Omental fat pad (tissue), 4 donors: ENCODE measurements around the gene UCK2. TPM values are rescaled to one million over a fixed set of nuclear protein-coding genes. Genes with fewer than 3 reads are reported as not detected.

Experiments
- ATAC-seq: fragments of 150-250 bp; one replicate; pipeline ENCODE4 v1.9.1; 2016; ENCODE audit warnings: mild to moderate bottlenecking, moderate library complexity; ENCODE audit not compliant: low FRiP score
- DNase-seq: peaks from one replicate; pipeline ENCODE4 v3.0.0-alpha.2; 2019; ENCODE audit warnings: low spot score
- total RNA-seq, 4 donors: library from RNA; depleted of rRNA; stranded (reverse); fragments of >200 nt; gene quantifications; one replicate each; pipeline ENCODE4 v1.1.0, GENCODE V29; 2016
- TF ChIP-seq, protein P1 (sequence below), 3 donors: fragments of 450-650 bp; IDR thresholded peaks; one replicate each; pipeline ENCODE4 v1.5.1; 2016 to 2017; ENCODE audit warnings: antibody characterized with exemption in 3 of 3, mild to moderate bottlenecking in 3 of 3, moderate library complexity in 2 of 3

The UCK2 gene
- total RNA-seq, 4 donors from 2014 or later = 19.3 to 93.9 (median 22.3) TPM

DNA sequence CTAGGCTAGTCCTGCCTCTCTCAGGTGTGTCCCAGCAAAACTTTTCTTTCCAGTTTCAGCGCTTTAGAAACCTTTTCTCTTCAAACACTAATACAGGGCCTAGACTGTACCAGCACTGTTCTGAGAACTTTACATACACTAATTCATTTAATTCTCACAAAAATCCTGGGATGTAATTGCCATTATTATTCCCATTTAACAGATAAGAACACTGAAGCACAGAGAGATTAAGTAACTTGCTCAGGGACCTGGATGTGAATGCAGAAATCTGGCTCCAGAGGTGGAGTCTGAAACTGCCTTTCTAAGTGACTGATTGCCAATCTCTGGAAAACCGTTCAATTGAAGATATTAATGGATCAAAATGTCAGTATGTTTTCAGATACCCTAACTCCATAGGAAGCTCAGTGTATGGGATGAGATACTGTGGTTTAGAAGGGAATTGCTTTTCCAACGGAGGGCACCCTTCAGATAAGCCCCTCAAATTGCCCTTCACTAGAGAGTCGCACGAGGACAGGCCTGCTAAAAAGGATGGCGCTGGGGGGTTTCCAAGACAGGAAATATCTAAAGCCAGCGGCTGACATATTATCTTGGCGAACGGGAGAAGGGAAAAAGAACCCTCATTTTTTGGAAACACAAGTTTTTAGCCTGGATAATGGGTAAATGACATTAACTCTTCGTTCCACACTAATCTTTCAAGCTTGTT lies 698 bp upstream of the UCK2 start:
- TF ChIP-seq, protein P1, sequence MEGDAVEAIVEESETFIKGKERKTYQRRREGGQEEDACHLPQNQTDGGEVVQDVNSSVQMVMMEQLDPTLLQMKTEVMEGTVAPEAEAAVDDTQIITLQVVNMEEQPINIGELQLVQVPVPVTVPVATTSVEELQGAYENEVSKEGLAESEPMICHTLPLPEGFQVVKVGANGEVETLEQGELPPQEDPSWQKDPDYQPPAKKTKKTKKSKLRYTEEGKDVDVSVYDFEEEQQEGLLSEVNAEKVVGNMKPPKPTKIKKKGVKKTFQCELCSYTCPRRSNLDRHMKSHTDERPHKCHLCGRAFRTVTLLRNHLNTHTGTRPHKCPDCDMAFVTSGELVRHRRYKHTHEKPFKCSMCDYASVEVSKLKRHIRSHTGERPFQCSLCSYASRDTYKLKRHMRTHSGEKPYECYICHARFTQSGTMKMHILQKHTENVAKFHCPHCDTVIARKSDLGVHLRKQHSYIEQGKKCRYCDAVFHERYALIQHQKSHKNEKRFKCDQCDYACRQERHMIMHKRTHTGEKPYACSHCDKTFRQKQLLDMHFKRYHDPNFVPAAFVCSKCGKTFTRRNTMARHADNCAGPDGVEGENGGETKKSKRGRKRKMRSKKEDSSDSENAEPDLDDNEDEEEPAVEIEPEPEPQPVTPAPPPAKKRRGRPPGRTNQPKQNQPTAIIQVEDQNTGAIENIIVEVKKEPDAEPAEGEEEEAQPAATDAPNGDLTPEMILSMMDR (IDR thresholded peaks at IDR 0.05) = no peak
- ATAC-seq = no peak
- DNase-seq = no peak

DNA sequence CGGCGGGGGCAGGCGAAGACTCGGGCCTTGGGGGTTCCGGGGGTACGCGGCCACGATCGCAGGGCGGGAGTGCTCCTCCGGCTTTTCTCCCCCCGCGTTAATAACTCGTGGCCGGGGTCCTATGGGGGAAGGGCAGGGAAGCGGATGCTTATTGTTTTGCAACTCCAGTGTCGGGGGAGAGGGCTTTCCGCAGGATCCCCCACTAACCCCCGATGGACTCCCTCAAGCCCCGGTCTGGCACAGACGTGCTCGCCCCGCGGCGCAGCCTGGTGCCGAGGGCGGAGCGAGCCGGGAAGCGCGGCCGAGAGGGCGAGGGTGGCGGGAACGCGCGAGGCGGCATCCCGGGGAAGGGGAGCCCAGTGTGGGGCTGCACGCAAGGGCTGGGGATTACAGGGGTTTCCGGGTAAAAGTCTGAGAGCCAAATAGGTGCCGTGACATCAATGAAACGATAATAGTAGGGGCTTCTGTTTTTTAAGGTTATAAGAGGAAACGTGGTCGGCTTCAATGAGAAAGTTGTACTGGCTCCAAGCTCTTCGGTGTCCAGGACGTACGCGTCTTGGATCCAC lies 772 bp downstream of the UCK2 start:
- DNase-seq (no peak), ATAC-seq (peak; percentile 64)
- TF ChIP-seq, protein P1 (IDR thresholded peaks at IDR 0.05) = no peak

- TF ChIP-seq, protein P1 (IDR thresholded peaks at IDR 0.05) = no peak
- peak; percentile 56 for ATAC-seq
- no peak for DNase-seq
These were observed 1.4 kb downstream of the UCK2 start for GRCh38 chr1:165828669-165829329.

DNA sequence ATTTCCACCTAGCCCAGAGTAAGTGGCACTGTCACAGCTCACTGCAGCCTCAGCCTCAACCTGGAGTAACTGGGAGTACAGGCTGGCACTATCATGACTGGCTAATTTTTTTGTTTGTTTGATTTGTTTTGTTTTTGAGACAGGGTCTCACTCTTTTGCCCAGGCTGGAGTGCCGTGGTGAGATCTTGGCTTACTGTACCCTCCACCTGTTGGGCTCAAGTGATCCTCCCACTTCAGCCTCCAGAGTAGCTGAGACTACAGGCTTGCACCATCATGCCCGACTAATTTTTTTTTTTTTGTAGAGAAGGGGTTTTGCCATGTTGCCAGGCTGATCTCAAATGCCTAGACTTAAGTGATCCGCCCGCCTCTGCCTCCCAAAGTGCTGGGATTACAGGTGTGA lies 2.5 kb downstream of the UCK2 start:
- TF ChIP-seq, protein P1 (IDR thresholded peaks at IDR 0.05) = no peak
- no peak for DNase-seq
- ATAC-seq = no peak

GRCh38 chr1:165831146-165831545 lies 3.7 kb downstream of the UCK2 start:
- ATAC-seq = no peak
- TF ChIP-seq, protein P1 (IDR thresholded peaks at IDR 0.05) = no peak
- no peak for DNase-seq

DNA sequence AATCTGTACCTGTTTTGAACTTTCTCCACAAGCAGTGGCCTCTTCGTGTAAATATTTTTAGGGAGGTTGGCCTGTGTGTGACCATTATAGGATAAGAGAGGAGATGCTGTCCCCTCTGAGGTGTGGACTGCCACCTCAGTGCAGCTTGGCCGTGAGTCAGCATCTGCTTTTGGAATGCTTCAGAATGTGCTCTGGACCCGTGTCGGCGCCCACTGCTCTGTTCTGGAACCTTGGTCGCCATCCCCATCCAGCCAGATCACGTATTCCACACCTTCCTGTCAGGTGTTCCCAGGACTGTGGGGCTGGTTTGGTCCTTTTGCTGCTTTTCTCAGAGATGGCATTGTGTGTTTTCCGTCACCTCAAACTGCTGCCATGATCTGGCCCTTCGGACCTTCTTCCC lies 5.5 kb downstream of the UCK2 start:
- ATAC-seq (no peak), DNase-seq (no peak)
- TF ChIP-seq, protein P1 (IDR thresholded peaks at IDR 0.05) = no peak
